Measurements from ENCODE around the gene SLC4A3. TPM values are rescaled to one million over a fixed set of nuclear protein-coding genes. Genes with fewer than 3 reads are reported as not detected.

SLC4A3 gene
- total and polyA plus RNA-seq, 10 donors: 0.71 to 9.2 (median 3.0) TPM

- no peak overlapping the region for H3K27ac ChIP-seq
- H3K9me3 ChIP-seq: no peaks in the 10 kb centered on the region
- peaks cover 0 to 15% (median 2%) of the 10 kb centered on the region in 6 donors for H3K4me1 ChIP-seq
- intact Hi-C loops (cut with DNase I; ENCODE audit: low total_unique reads): no loop called here
- H3K27me3 ChIP-seq (replicated peaks in 1 of 7): peaks cover 0 to 84% (median 11%) of the 10 kb centered on the region in 7 donors
- no peak overlapping the region for H3K4me3 ChIP-seq
- H3K36me3 ChIP-seq: no peaks in the 10 kb centered on the region
- whole genome bisulfite sequencing, 5 donors: 47 to 54% (median 48%) methylated on average over 17 of the region's 17 CpGs
- no peak for DNase-seq
- peak; percentile 31 to 80 (median 66) for TF ChIP-seq CTCF (IDR thresholded peaks at IDR 0.05 in 8 of 11, conservative IDR thresholded peaks at IDR 0.05 in 3 of 11)
- no peak for TF ChIP-seq POLR2AphosphoS5 (IDR thresholded peaks at IDR 0.05)
- TF ChIP-seq POLR2A (IDR thresholded peaks at IDR 0.05): no peak
Measured at GRCh38 chr2:219689676-219690628, 62.5 kb downstream of the SLC4A3 start.

- H3K4me1 ChIP-seq: peaks cover 0 to 8% (median 0%) of the 10 kb centered on the region in 6 donors
- peaks cover 0 to 86% (median 11%) of the 10 kb centered on the region in 7 donors for H3K27me3 ChIP-seq (replicated peaks in 1 of 7)
- WGBS, 5 donors: 70 to 80% (median 77%) methylated on average over 10 of the region's 10 CpGs
- TF ChIP-seq POLR2AphosphoS5 (IDR thresholded peaks at IDR 0.05): no peak
- no peak for TF ChIP-seq POLR2A (IDR thresholded peaks at IDR 0.05)
- TF ChIP-seq CTCF (IDR thresholded peaks at IDR 0.05 in 8 of 11, conservative IDR thresholded peaks at IDR 0.05 in 3 of 11): no peak
- H3K4me3 ChIP-seq: no peak overlapping the region
- no peaks in the 10 kb centered on the region for H3K36me3 ChIP-seq
- intact Hi-C loops (cut with DNase I; ENCODE audit: low total_unique reads): no loop called here
- no peak overlapping the region for H3K27ac ChIP-seq
- no peaks in the 10 kb centered on the region for H3K9me3 ChIP-seq
- no peak for DNase-seq
Measured at GRCh38 chr2:219691571-219691970, 64.1 kb downstream of the SLC4A3 start.

Small RNA genes lying within 50 kb of the gene (small RNA-seq; reads per million reads assigned to genes)
- 0 reads per million in 4 donors for gene RN7SKP213

Other genes with a start within 250 kb of the SLC4A3 start
- 10 to 100 TPM; 46.7 to 65.8 (median 59.2) TPM for gene DNPEP, start 239.7 kb upstream of the SLC4A3 start, total RNA-seq
- 10 to 100 TPM; 74.4 to 92.8 (median 91.7) TPM for gene DNPEP, start 239.7 kb upstream of the SLC4A3 start, polyA plus RNA-seq
- 10 to 100 TPM in 3 of 7 donors, 1 to 10 TPM in 4; 4.3 to 18.1 (median 8.3) TPM for gene DES, start 209.3 kb upstream of the SLC4A3 start, total RNA-seq
- 10 to 100 TPM; 10.8 to 24.7 (median 14.1) TPM for gene DES, start 209.3 kb upstream of the SLC4A3 start, polyA plus RNA-seq
- 1 to 10 TPM in 6 of 7 donors, under 1 TPM in 1; 0.74 to 4.5 (median 2.3) TPM for gene SPEG, start 192.8 kb upstream of the SLC4A3 start, total RNA-seq
- gene SPEG, start 192.8 kb upstream of the SLC4A3 start, polyA plus RNA-seq: 1 to 10 TPM; 4.4 to 8.2 (median 4.9) TPM
- 10 to 100 TPM; 21.2 to 45.5 (median 29.4) TPM for gene GMPPA, start 128.7 kb upstream of the SLC4A3 start, total RNA-seq
- gene GMPPA, start 128.7 kb upstream of the SLC4A3 start, polyA plus RNA-seq: 10 to 100 TPM; 27.4 to 43.3 (median 39.3) TPM
- under 1 TPM in 1 of 7 donors, not detected in 6; 0.32 TPM for gene ASIC4, start 113.1 kb upstream of the SLC4A3 start, total RNA-seq
- gene ASIC4, start 113.1 kb upstream of the SLC4A3 start, polyA plus RNA-seq: under 1 TPM; 0.04 to 0.06 (median 0.05) TPM
- gene CHPF, start 83.8 kb upstream of the SLC4A3 start, total RNA-seq: 10 to 100 TPM in 6 of 7 donors, 1 to 10 TPM in 1; 8.9 to 26.2 (median 15.4) TPM
- 1 to 10 TPM; 2.8 to 8.9 (median 4.8) TPM for gene CHPF, start 83.8 kb upstream of the SLC4A3 start, polyA plus RNA-seq
- 1 to 10 TPM in 5 of 7 donors, under 1 TPM in 2; 0.39 to 2.8 (median 1.1) TPM for gene TMEM198, start 83.6 kb upstream of the SLC4A3 start, total RNA-seq
- gene TMEM198, start 83.6 kb upstream of the SLC4A3 start, polyA plus RNA-seq: 1 to 10 TPM; 1.1 to 2.1 (median 1.5) TPM
- gene OBSL1, start 56.1 kb upstream of the SLC4A3 start, total RNA-seq: 10 to 100 TPM; 26.7 to 51.6 (median 31.1) TPM
- 10 to 100 TPM; 15.9 to 32.0 (median 27.6) TPM for gene OBSL1, start 56.1 kb upstream of the SLC4A3 start, polyA plus RNA-seq
- gene INHA, start 55.3 kb upstream of the SLC4A3 start, total RNA-seq: under 1 TPM in 1 of 7 donors, not detected in 6; 0.46 TPM
- gene INHA, start 55.3 kb upstream of the SLC4A3 start, polyA plus RNA-seq: under 1 TPM; 0.08 to 0.46 (median 0.16) TPM
- 10 to 100 TPM; 25.8 to 57.0 (median 35.9) TPM for gene STK11IP, start 29.8 kb upstream of the SLC4A3 start, total RNA-seq
- 10 to 100 TPM; 15.8 to 40.8 (median 40.3) TPM for gene STK11IP, start 29.8 kb upstream of the SLC4A3 start, polyA plus RNA-seq

All from spleen (tissue), 11 donors.